ENCODE measurements around the gene TAPBPL.

DNA sequence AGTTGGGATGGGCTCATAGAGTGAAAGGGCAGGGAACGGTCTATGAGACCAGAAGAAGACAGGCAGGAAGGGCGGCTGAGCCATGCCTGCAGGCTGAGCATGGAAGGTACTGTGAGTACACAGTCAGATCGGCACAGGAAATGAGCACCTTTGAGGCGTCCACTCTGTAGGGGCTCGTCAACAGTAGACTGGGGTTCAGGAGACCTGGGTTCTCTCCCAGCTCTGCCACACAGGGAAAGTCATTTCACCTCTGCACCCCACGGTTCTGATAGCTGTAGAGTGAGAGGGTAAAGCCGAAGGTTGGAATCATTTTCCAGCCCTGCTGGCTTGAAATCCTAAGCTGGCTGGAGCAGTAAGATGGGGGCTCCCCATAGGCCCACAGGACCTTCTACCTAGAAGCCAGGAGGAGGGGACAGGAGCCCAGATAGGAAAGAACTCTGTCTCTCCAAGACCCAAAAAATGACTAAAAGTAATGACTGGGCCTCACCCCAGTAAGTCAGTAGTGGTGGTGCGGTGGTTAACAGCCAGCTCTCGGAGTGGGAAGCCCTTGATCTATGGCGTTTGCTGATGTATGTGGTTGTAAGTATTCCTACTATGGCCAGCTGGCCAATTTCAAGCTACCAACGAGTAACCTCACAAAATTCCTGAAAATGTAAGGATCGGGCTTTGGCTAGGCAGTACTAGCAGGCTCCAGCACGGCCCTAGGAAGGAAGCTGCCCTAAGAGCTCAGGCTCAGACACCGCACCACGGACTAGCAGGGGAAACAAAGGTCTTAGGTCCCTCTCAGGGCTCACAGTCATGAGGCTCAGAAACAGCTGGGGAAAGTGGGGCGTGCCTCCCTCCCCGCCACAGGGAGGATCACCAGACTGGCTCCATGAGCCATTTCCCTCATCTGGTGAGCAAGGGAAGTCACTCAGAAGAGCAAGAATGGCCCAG, 17.4 kb upstream of the TAPBPL start:
- no peak for TF ChIP-seq CTCF (optimal IDR thresholded peaks at IDR 0.05 in 1 of 3, IDR thresholded peaks at IDR 0.05 in 1 of 3, conservative IDR thresholded peaks at IDR 0.05 in 1 of 3; ENCODE audit: extremely low read depth in 1 of 3, insufficient read depth in 2 of 3, low read length in 3 of 3)
- no peak for TF ChIP-seq EZH2 (IDR thresholded peaks at IDR 0.05; ENCODE audit: low read length)
